ENCODE results near the gene LIPI.

The LIPI gene

DNA sequence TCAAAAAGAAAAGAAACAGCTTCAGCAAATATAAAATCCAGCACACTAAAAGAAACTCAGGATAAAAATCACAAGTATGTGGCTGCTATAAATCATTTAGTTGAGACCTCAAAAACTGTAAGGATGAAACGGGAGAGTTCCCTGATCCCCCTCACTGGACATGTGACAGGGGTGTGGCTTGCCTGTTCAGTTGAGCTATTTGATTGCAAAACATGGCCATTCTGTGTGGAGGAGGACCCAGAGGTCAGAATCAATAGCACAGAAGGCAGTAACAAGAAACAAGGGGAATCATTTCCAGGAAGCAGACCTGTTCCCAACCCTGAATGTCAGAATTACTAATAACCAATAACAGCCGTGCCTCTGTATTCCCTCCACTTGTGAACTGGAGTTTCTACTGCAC, 33.1 kb upstream of the LIPI start:
- Mint-ChIP-seq H3K27ac (no peak overlapping the region), H3K9me3 (no peaks in the 10 kb centered on the region), H3K36me3 (ENCODE audit: low read depth) (no peaks in the 10 kb centered on the region), H3K4me3 (no peak overlapping the region), H3K4me1 (no peaks in the 10 kb centered on the region), H3K27me3 (ENCODE audit: low read depth) (no peaks in the 10 kb centered on the region)
- TF ChIP-seq, protein P1, sequence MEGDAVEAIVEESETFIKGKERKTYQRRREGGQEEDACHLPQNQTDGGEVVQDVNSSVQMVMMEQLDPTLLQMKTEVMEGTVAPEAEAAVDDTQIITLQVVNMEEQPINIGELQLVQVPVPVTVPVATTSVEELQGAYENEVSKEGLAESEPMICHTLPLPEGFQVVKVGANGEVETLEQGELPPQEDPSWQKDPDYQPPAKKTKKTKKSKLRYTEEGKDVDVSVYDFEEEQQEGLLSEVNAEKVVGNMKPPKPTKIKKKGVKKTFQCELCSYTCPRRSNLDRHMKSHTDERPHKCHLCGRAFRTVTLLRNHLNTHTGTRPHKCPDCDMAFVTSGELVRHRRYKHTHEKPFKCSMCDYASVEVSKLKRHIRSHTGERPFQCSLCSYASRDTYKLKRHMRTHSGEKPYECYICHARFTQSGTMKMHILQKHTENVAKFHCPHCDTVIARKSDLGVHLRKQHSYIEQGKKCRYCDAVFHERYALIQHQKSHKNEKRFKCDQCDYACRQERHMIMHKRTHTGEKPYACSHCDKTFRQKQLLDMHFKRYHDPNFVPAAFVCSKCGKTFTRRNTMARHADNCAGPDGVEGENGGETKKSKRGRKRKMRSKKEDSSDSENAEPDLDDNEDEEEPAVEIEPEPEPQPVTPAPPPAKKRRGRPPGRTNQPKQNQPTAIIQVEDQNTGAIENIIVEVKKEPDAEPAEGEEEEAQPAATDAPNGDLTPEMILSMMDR (IDR thresholded peaks at IDR 0.05; ENCODE audit: unreplicated experiment in 3 of 3) = no peak

DNA sequence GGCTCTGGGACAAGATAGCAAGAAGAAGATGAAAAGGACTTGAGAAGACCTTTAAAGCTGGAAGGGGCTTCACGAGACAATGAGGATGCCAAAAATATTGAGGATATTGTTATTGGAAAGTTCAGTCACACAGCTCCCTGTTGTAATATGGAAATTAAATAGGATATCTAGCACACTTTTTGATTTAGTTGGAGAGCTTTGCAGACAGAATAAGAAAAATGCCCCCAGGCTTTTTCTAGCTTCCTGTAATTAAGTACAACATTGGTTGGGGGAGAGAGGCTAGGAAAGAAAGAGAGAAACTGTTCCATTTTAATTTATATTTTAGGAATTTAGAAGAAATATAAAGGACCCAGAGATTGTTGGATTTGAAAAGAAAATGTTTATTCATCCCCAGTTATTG, 32.7 kb upstream of the LIPI start:
- Mint-ChIP-seq H3K27me3 (ENCODE audit: low read depth) (no peaks in the 10 kb centered on the region), H3K9me3 (no peaks in the 10 kb centered on the region), H3K27ac (no peak overlapping the region), H3K4me3 (no peak overlapping the region), H3K4me1 (no peaks in the 10 kb centered on the region), H3K36me3 (ENCODE audit: low read depth) (no peaks in the 10 kb centered on the region)
- TF ChIP-seq, protein P1 (IDR thresholded peaks at IDR 0.05; ENCODE audit: unreplicated experiment in 3 of 3) = no peak

DNA sequence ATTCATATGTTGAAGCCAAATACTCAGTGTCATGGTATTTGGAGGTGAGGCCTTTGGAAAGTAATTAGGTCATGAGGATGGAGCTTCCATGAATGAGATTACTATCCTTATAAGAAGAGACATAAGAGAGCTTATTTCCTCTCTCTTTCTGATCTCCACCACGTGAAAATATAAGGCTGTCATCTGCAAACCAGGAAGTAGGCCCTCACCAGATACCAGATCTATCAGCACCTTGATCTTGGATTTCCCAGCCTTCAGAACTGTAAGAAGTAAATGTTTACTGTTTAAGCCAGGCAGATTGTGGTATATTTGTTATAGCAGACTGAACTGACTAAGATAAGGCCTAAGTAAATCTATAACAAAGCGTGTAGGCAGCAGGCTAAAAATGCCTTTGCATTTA, 30.5 kb upstream of the LIPI start:
- Mint-ChIP-seq H3K4me1 (no peaks in the 10 kb centered on the region), H3K4me3 (no peak overlapping the region), H3K36me3 (ENCODE audit: low read depth) (no peaks in the 10 kb centered on the region), H3K27me3 (ENCODE audit: low read depth) (no peaks in the 10 kb centered on the region), H3K9me3 (no peaks in the 10 kb centered on the region), H3K27ac (no peak overlapping the region)
- TF ChIP-seq, protein P1 (IDR thresholded peaks at IDR 0.05; ENCODE audit: unreplicated experiment in 3 of 3) = no peak

DNA sequence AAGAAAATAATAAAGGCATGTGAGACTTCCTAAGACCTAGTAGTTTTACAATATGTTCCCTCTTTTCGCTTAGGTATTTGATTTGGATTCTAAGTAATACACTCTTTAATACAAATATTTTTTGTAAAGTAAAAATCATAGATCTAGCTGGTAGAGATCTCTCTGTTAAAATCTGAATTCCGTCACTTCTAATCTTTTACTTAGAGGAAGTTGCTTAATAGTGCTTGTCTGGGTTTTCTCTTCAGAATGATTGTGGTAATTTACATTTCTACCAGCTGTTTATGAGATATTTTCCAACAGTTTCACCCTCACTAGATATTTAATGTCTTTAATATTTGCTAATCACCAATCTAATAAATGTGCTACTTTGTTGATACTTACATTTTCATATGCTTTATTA, 28.5 kb upstream of the LIPI start:
- no peak overlapping the region for H3K4me3 Mint-ChIP-seq
- no peaks in the 10 kb centered on the region for H3K9me3 Mint-ChIP-seq
- H3K27me3 Mint-ChIP-seq (ENCODE audit: low read depth) = no peaks in the 10 kb centered on the region
- TF ChIP-seq, protein P1 (IDR thresholded peaks at IDR 0.05; ENCODE audit: unreplicated experiment in 3 of 3) = no peak
- no peak overlapping the region for H3K27ac Mint-ChIP-seq
- no peaks in the 10 kb centered on the region for H3K36me3 Mint-ChIP-seq (ENCODE audit: low read depth)
- H3K4me1 Mint-ChIP-seq = no peaks in the 10 kb centered on the region

DNA sequence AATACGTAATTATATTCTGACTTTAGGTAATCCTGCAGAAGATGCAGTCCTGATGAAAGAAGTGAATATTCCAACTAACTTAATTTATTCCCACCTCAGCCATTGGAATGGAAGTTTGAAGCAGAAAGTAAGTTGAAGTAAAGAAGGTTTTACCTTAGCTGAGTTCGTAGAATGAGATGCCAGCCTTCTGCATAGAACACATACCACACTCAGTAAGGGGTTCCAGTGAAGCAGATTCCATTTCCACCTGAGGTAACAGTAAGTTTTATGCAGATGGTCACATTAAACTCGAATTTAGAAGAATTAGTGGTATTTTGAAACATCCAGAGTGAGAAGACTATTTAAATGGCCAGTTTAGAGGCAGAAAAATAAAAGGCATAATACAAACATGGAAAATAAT, 25.4 kb upstream of the LIPI start:
- no peak overlapping the region for H3K4me3 Mint-ChIP-seq
- H3K4me1 Mint-ChIP-seq = no peaks in the 10 kb centered on the region
- H3K27me3 Mint-ChIP-seq (ENCODE audit: low read depth) = no peaks in the 10 kb centered on the region
- H3K36me3 Mint-ChIP-seq (ENCODE audit: low read depth) = no peaks in the 10 kb centered on the region
- TF ChIP-seq, protein P1 (IDR thresholded peaks at IDR 0.05; ENCODE audit: unreplicated experiment in 3 of 3) = no peak
- no peaks in the 10 kb centered on the region for H3K9me3 Mint-ChIP-seq
- no peak overlapping the region for H3K27ac Mint-ChIP-seq

DNA sequence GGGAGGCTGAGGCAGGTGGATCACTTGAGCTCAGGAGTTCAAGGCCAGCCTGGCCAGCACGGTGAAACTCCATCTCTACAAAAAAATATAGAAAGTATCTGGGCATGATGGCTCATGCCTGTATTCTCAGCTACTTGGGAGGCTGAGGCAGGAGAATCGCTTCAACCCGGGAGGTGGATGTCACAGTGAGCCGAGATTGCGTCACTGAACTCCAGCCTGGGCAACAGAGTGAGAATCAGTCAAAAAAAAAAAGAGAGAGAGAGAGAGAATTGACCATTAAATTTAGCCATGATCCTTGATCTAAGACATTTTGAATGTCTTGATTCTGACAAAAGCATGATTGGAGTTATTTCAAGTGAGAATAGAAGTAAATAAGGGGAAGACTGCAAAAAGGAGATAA, 24.3 kb upstream of the LIPI start:
- Mint-ChIP-seq H3K27me3 (ENCODE audit: low read depth) (no peaks in the 10 kb centered on the region), H3K4me1 (no peaks in the 10 kb centered on the region), H3K27ac (no peak overlapping the region)

More for the DNA sequence above, 24.3 kb upstream of the LIPI start:
- H3K36me3 Mint-ChIP-seq (ENCODE audit: low read depth) = no peaks in the 10 kb centered on the region
- TF ChIP-seq, protein P1 (IDR thresholded peaks at IDR 0.05; ENCODE audit: unreplicated experiment in 3 of 3) = no peak
- H3K4me3 Mint-ChIP-seq = no peak overlapping the region
- peaks cover 5% of the 10 kb centered on the region for H3K9me3 Mint-ChIP-seq

All from nephron (organoid).